HG03378 (cell line): ENCODE data around the gene NOS1AP.
"Not testable (repeated sequence)": the region's sequence is repeated elsewhere in the genome, so short reads cannot be mapped to it uniquely, and the experiment has no call there.

Experiments used
- ATAC-seq: cut with Tn5 transposase; IDR thresholded peaks from one replicate; pipeline ENCODE4 v1.9.1; 2021; ENCODE audit warnings: mild to moderate bottlenecking, moderate library complexity; ENCODE audit not compliant: unreplicated experiment

The NOS1AP gene

DNA sequence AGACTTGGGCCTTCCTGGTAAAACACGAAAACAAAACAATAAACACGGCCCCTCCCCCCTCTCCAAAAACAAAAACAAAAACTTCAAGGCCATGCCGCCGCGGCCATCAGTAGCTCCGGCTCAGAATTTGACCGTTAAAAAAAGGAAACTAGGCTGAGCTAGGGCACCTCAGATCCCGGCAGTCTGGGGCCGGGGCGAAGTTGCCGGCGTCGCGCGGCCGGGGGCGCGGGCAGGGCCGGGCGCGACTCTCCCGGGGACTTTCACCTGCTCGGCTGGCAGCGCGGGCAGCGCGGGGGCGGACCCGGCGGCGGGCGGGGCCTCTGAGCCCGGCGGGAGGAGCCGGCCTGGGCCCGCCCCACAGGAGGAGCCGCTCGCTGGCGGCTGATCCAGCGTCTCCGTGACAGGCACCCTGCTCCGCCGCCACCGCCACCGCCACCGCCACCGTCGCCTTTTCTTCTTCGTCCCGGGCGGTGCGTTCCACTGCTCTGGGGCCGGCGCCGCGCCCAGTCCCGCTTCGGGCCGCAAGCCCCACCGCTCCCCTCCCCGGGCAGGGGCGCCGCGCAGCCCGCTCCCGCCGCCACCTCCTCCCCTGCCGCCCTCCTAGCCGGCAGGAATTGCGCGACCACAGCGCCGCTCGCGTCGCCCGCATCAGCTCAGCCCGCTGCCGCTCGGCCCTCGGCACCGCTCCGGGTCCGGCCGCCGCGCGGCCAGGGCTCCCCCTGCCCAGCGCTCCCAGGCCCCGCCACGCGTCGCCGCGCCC, at the start of gene NOS1AP:
Gene NOS1AP, plus strand, starts transcription at position 358 of the 760 bp plus-strand sequence. CDS start 487 bp downstream, outside the sequence.
- peak; percentile 74 for ATAC-seq

DNA sequence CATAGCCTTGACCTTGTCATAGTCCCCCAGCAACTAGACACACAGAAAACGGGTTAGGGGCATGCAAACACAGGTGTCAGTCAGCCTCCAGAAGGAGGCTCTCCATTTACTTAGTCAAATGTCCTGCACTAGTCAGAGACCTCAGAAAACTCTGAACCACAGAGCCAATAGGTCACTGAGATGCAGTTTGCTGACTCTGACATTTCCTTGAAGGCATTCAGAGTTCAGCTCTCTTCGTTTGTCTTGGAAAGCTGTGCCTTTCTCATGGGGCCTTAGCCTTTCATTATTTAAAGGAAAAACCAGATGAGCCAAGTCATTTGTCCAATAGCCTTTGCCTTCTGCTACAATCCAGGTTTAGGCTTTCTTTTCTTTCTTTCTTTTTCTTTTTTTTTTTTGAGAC, 49.3 kb upstream of the NOS1AP start:
- no peak for ATAC-seq

- ATAC-seq: no peak
These were observed 48.4 kb upstream of the NOS1AP start for GRCh38 chr1:162021124-162021523.

DNA sequence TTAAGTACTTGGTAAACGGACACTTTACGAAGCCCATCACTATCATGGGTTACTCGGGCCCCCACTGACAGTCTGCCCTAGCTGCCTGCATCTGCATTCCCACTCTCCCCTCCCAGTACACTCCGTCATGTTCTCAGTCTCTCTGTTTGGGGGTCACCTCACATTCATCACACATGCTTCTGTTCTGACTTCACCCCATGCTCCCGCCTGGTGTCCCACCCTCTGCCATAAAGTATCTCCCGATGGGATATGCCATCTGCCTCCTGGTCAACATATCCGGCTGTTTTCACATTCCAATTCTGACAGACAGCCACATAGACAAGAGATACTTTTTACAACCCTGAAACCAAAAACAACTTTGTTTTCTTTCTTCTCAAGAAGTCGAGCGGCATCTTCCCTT, 46.9 kb upstream of the NOS1AP start:
- no peak for ATAC-seq

DNA sequence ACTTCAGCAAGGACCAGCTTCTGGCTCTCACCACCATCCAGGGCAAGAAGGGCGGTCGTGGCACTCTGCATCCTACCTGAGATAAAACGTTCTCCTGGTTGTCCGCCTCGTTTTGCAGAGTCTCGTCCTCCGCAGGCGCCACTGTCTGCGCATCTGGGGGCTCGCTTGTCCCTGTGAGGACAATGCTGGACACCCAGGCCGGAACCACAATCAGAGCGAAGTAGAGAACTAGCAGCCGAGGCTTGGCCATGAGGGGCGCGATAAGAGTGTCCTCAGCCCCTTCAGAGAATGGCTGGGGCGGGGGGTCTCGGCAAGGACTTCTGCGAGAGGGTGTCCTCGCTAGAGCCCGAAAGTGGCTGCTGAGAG, 46.3 kb upstream of the NOS1AP start:
- ATAC-seq: no peak

DNA sequence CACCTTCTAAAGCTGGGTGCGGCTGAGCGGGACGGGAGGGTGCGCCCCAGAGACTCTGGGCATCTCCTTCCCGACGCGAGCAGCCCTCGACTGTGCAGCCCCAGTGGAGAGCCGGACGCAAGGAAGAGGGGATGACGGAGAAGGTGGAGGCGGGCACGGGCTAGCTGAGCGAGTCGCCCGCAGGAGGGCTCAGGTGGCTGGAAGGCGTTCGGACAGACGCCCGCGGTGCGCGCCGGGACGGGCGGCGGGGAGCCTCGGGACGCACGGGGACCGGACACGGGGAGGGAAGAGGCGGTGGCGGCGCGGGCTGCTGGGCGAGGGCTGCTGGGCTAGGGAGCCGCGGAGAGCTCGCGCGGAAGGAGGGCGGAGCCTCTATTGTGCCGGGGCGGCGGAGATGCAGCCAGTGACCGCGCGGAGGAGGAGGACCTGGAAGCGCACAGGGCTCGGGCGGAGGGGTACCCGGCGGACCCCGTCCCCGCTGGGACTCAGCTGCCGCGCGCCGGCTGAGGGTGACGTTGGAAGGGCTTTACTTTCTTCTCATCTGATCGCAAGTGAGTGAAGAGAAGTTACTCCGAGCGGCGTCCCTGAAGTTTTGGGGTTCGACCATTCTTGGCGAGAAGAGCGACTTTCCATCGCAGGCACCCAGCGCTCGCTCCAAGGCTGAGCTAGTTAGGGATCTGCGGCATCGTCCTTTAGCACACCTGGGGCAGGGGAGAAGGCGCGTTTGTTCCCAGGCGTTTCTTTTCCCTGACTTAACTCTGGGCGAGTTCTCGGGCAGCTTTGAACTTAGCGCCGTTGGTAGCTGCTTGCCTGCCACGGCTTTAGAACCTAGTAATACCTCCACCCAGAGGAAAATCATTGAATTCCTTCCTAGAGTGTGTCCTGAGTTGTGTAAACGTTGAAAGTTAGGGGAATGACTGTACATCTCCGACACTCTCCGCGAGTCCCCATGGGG, 45.7 kb upstream of the NOS1AP start, which contains the start of gene OLFML2B:
Gene OLFML2B, minus strand, starts transcription at position 323 of the 955 bp plus-strand sequence. CDS start 439 bp downstream, outside the sequence.
- no peak for ATAC-seq

DNA sequence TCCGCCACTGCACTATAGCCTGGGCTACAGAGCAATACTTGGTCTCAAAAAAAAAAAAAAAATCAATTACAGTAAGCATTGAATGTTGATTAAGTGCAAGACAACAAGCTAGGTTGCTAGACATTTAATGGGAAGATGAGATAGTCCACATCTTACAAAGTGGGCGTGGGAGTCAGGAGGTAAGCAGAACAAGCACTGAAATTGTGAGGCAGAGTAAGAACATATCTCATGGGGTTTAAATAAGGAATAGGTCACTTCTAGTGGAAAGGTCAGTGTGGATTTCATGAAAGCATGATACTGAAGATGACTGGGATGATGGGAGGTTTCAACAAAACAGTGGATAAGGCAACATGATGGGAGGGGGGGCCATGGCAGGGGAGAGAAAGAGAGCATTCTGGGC, 44.0 kb upstream of the NOS1AP start:
- ATAC-seq: no peak

GRCh38 chr1:162026881-162027280, 42.6 kb upstream of the NOS1AP start:
- no peak for ATAC-seq

GRCh38 chr1:162028726-162029125, 40.8 kb upstream of the NOS1AP start:
- peak; percentile 77 for ATAC-seq

- no peak for ATAC-seq
These were observed 40.3 kb upstream of the NOS1AP start for GRCh38 chr1:162029157-162029556.

- no peak for ATAC-seq
These were observed 38.7 kb upstream of the NOS1AP start for GRCh38 chr1:162030759-162031280.

GRCh38 chr1:162033428-162033827, 36.1 kb upstream of the NOS1AP start:
- no peak for ATAC-seq

DNA sequence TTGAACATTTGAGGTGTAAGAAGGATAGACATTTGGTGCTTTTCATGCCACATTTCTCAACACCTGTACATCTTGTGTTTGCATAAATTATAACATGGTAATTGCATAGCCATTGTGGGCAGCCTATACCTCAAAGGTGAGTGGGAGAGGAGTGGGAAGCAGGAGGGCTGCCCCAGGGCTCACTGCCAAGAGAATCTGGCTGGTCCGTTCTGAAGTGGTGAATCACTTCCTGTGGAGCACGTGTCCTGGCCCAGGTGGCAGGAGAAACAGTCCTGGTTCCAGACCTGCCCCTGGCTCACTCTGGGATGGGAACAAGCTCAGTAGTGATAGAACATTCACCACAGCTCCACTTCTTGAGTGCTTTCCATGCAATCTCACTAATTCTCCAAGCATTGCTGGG, 34.2 kb upstream of the NOS1AP start:
- no peak for ATAC-seq

- no peak for ATAC-seq
These were observed 33.3 kb upstream of the NOS1AP start for GRCh38 chr1:162036163-162036562.

DNA sequence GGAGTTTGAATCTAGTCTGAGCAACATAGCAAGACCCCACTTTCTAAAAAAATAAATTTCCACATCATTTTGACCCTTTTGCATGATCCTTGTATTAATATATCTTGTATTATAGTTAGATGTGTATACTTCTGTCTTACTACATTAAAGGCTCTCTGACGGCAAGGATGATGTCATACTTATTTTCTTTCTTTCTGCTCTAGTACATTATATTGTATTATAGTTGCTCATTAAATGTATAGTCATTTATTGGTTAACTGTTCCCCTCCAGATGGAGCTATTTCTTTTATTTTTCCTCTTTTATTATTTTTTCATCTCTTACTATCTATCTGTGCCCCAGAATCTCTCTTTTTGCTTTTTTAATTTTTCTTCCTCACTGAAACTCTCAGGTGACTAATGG, 30.9 kb upstream of the NOS1AP start:
- no peak for ATAC-seq

DNA sequence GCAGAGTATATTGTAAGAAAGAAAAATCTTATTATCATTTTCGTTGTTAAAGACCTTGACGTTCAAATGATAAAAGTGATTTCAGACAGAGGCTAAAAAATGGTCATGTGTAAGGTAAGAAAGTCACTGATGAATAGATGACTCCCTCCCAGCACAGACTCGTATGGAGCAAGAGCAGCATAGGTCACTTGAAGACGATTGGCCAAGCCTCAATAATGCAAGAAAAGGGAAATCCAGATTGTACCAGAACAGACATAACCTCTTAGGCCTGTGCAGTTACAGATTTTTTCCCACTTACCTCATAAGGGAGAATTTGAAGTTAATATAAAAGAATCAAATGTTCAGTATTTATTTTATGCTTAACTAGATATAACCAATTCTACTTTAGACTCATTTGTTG, 29.5 kb upstream of the NOS1AP start:
- no peak for ATAC-seq

DNA sequence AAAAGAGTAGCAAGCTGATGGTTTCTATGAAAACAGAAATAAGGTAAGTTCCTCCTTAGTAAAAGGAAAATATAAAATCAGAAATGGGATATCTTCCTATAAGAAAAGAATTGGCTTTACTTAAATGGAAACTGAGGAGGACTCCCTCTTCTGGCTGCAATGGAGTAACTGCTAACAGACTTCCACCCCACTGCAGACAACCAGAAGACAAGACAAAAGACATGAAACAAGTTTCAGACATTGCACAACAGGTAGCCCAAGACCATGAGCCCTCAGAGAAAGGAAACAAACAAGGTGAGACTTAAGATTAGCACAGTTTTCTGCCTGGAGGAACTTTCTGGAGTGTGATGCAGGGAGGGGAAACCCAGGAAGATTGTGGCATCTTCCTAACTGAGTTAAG, 28.8 kb upstream of the NOS1AP start:
- no peak for ATAC-seq

DNA sequence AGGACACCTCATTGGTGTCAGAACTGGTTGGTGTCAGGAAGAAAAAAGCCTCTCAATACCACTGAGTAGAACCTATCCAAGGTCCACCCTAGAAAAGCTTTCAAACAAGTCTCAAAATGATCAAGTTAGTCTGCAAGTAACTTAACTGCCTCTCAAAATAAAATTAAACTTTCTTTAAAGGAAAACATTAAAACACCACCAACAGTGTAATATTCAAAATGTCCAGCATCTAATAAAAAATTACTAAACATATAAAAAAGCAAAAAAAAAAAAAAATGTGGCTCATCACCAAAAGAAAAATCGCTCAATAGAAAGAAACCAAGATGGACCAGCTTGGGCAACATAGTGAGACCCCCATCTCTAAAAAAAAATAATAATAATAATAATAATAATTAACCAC, 27.1 kb upstream of the NOS1AP start:
- ATAC-seq: no peak

DNA sequence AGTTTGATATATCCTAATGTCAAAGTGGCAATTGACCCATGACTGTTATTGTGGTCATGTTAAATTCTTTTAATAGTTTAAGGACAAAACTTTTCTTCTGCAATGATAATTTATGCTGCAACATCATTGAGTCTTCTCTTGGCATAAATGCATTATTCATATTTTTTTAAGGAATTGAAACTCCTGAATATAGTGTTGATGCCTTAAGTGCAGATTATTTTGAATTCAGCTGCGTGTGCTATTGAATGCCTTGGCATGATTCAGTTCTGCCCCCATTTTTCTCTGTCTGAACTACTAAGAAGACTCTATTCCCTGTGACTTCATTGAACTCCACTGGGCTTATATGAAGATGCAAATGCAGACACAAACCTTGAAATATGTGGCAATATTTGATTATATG, 22.6 kb upstream of the NOS1AP start:
- no peak for ATAC-seq

GRCh38 chr1:162053949-162054348, 15.5 kb upstream of the NOS1AP start:
- ATAC-seq: not testable (repeated sequence)

DNA sequence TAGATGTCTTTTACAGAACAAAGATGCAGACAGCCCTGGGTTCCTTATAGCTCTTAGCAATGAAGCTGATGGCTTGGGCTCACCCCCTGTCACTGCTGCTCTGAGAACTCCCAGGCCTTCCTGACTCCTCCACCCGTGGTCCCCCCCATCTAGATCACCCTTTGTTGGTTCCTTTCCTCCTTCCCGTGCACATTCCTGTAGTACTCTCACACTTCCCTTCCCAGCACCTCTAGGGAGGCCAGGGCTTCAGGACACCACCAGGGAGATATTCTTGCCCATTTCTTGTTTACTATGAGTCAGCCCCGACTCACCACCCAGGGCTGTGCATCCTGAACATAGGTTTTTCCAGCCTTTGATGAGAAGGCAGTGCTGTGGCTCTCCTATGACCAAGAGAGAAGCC, 14.4 kb upstream of the NOS1AP start:
- ATAC-seq: no peak

DNA sequence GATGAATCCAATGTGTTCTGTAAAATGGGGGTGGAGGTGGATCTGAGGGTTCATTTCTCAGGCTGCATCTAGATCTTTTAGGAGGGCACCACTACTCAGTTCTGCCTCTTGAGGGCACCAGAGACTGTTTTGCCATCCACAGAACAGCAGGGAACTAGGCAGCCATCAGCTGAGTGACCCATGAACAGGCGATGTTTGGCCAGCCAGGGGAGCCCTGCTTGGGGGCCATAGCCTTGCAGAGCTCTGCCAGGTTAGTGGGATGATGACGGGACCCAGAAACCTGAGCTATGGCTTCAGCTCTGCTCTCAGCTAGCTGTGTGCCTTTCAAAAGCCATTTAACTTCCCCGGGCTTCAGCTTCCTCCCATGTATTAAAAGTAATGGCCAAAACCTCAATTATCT, 13.4 kb upstream of the NOS1AP start:
- no peak for ATAC-seq
